ENCODE results near the gene SCN3A.

The SCN3A gene

GRCh38 chr2:165185633-165186032 lies 18.2 kb downstream of the SCN3A start:
- DNase-seq: no peak

DNA sequence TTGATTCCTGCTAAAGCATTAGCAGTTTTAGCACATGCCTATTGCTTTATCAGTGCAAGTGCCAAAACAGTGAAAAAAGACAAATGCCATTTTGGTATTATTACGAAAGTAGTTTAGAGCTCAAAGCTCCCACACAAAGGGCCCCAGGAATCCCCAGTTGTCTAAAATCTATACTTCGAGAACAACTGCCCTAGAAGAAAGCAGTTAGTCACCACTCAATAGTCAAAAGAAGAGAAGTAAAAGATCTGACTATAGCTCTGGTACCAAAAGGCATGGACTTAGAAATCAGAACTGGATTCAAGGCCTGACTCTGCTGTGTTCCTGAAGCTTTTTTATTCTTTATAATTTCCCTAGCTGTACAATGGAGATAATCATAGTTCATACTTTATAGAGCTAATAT lies 21.8 kb downstream of the SCN3A start:
- no peak for DNase-seq

DNA sequence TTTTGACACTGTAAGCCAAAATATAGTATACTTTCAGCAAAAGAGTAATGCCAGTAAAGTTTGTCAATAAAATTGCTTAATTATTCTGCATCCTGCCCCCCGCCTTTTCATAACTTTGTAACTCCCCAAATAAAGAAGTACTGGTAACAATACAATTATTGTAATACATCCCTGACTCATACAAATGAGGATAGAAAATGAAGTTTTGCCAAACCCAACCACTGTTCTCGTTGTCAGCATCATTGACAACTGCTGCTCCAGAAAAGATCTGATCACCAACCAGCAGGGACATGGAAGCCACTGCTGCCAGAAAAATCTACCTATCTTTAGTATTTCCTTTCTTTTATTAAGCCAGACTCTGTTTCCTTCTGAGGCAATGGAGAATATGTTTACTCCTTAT lies 27.1 kb downstream of the SCN3A start:
- DNase-seq: no peak

DNA sequence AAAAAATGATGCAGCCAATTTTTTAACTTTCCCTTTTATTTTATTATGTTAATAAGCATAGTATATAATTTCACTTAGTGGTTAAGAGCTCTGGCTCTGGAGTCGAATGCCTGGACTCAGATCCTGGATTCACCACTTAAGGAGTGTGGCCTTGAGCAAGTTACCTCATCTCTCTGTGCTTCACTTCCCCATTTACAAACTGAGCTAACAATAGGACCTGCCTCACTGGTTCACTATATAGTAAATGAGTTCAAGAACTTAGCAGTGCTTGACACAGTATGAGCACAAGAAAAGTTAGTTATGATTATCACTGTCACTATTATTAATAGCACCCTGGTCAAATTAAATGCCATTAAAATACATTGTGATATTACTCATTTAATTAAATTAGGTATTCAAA lies 30.6 kb downstream of the SCN3A start:
- no peak for DNase-seq

- DNase-seq: no peak
Measured at GRCh38 chr2:165164201-165164600, 39.6 kb downstream of the SCN3A start.

- DNase-seq: no peak
Measured at GRCh38 chr2:165163761-165164160, 40.1 kb downstream of the SCN3A start.

DNA sequence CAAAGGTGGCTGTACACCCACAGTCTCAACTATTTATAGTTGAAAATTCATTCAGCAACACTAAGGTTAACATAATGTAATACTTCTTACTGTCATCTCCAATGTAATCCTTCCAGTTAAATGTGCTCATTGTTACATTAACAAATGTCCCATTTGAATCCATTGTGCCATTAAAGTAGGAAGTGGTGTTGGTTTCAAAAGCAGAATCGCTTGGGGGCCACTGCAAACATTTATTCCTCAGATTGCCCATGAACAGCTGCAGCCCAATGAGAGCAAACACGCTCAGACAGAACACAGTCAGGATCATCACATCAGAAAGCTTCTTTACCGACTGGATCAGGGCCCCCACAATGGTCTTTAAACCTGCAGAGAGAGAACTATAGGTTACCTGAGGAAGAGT lies 41.4 kb downstream of the SCN3A start:
- no peak for DNase-seq

- DNase-seq: no peak
Measured at GRCh38 chr2:165161510-165161909, 42.3 kb downstream of the SCN3A start.

DNA sequence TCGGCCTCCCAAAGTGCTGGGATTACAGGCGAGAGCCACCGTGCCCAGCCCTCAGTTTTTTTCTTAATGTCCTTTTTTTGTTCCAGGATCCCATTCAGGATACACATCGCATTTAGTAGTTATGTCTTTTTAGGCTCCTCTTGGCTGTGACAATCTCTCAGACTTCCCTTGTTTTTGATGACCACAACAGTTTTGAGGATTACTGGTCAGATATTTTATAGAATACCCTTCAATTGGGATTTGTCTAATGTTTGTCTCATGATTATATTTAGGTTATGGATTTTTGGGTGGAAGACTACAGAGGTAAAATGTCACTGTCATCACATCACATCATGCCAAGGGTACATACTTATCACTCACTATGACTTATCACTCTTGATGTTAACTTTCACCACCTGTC lies 46.7 kb downstream of the SCN3A start:
- no peak for DNase-seq

DNA sequence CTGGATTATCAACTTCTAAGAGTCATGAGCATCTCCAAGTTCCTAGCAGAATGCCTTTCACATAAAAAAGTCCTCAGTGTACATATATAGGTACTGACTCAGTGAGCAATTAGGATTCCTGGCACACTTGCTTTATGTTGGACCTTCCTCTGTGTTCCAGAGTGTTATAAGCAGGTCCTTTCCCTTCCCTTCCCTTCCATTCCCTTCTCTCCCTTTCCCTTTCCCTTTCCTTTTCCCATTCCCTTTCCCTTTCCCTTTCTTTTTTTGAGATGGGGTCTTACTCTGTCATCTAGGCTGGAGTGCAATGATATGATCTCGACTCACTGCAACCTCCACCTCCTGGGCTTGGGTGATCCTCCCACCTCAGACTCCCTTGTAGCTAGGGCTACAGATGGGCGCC lies 48.7 kb downstream of the SCN3A start:
- DNase-seq: no peak

DNA sequence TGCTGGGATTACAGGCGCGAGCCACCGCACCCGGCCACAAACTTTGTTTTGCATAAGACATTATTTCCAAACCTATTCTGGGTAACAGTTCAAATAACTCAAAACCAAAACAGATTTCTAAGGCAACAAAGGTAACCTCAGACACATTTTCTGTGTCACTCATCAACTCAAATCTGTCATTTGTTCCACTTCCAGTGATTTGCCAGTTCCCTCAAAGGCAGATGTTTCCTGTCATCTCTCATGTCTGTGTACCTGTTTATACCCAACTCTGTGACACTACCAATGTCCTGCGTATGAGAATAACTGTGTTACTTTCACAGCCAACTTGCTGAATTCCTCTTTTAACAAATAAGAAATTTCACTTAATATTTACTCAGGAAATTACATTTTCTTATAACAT lies 54.4 kb downstream of the SCN3A start:
- no peak for DNase-seq

- no peak for DNase-seq
Measured at GRCh38 chr2:165147186-165148045, 56.4 kb downstream of the SCN3A start.

DNA sequence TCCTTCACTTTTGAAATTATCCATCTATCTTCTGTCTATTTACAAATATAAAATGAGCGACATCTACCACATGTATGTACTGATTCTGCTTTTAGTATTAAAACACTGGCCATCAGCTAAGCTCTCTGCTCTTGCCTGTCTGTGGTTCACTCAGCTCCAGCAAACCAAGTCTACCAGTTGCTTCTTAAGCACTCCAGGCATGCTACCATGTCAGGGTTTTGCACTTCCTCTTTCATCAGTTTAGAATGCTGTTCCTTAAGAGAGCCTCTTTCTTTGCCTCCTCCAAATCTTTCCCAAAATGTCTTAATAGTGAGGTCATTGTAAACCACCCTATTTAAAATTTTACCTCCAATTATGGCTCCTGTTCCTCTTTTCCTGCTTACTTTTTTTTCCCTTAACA lies 59.5 kb downstream of the SCN3A start:
- DNase-seq: no peak

DNA sequence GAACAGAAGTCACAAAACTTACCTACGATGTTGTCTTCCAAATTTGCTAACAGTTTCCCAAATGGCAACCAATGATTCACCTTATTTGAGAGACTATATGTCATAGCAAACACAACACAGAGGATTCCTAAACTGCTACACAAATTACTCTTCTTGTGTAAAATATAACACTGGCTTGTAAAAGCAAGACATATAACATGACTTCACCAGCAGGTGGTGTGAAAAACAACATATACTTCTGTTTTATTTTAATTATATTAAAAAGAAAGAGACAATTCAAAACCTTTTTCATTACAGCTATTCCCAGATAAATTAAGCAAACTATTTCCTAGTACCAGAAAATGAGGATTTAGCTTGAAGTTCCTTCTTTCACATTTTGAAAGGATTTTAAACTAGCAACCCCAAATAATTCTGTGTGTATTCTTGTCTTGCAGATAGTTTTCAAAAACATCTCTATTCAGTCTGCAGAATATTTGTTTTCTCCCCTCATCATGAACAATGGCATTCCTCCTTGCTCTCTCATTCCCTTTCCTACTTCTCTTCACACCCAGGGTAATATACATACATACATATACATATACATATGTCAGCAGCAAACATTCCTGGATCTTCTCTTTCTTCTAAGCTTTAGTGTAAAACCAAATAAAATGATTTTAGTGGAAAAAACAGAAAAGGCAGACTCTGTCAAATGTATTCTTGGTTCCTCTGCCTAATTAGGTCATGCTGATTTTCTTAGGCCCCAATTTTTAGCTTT lies 62.1 kb downstream of the SCN3A start:
- DNase-seq: no peak

DNA sequence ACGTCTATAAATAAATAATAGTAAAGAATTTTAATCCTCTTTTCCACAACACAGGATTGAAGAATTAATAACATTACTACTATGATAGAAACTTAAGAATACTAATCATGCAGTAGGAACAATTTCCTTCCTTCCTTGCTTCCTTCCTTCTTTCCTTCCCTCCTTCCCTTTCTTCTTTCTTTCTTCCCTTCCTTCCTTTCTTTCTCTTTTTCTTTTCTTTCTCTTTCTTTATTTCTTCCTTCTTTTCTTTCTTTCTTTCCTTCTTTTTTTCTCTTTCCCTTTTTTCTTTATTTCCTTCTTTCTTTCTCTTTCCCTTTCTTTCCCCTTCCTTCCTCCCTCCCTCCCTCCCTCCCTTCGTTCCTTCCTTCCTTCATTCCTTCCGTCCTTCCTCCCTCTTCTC lies 77.6 kb downstream of the SCN3A start:
- no peak for DNase-seq

DNA sequence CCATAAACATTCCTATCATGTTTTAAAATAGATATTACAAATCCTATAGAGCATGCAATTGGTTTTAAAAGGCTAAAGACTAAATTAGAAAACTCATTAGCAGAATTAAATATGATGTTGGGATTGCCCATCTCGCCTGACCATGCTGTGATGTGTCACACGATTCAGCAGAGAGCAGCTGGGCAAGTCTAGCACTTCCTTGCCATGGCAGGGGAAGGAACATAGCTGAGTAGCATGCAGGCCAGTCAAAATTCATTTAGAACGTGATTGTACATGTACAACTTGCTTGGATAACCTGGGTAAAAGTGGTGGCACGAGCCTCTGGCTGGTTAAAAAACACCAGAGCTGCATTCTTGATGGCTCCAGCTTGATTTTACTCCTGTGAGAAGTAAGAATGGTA lies 81.3 kb downstream of the SCN3A start:
- no peak for DNase-seq

GRCh38 chr2:165120740-165121467 lies 82.9 kb downstream of the SCN3A start:
- DNase-seq: no peak

DNA sequence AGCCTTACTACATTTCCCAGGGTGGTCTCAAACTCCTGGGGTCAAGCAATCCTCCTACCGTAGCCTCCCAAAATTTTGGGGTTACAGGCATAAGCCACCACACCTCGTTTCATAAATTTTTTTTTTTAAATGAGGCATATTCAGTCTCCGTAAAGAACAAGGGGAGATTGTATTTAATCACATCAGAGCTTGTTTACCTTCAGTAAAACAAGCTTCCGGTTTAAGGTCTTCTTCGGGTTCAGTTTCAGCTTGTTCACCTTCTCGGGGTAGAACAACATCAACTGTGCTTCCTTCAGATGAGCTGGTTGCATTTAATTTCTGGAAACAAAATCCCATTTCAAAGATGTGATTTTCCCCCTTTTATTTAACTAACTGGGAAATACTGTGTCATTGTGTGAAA lies 88.6 kb downstream of the SCN3A start:
- DNase-seq: no peak

- DNase-seq: no peak
Measured at GRCh38 chr2:165114346-165114939, 89.4 kb downstream of the SCN3A start.

DNA sequence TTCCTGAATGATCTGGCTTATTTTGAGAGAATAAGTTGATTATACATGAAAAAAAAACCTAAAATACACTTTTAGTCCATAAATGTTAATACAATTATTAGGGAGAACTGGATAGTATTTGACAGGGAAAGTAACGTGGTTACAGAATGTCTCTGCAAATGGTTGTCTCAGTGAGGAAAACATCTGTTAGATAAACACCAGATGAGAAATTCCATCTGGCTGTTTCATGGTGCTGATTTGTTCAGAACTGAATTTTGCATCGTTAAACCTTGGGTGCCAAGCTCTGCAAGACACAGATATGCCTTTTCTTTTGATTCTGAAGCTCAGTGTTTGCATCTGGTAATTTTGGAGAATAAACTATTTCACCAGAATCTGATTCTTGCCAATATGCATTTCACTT lies 90.4 kb downstream of the SCN3A start:
- DNase-seq: no peak

- DNase-seq: no peak
Measured at GRCh38 chr2:165112789-165113188, 91.1 kb downstream of the SCN3A start.

GRCh38 chr2:165112133-165112573 lies 91.7 kb downstream of the SCN3A start:
- DNase-seq: no peak

DNA sequence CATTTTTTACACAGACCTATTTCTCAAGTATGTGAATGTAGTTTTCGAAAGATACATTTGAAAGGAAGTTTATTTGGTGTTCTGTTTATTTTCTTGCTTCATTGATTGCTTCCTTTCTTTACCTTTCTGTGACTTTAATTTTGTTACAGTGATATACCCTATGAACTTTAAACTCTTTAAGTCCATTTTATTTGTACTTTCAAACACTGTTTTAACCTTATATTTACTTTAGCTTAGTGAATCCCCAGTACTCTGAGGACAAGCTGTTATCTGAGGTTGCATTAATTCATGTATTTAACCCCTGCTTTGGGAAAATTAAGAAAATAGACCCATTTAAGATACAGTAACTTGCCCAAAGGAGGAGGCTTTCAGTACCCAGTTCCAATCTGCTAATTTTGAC lies 93.5 kb downstream of the SCN3A start:
- DNase-seq: no peak
